Coronary artery (tissue), 2 donors: ENCODE measurements around the gene ALOX5AP.

Experiments
- DNase-seq: peaks from one replicate; pipeline ENCODE4 v3.0.0-alpha.2; 2017; ENCODE audit warnings: low spot score
- H3K27ac ChIP-seq, 2 donors: fragments of 200-600 bp; sonication (generic); one replicate each; pipeline ENCODE4 v1.5.1; 2016 to 2019
- H3K4me3 ChIP-seq: fragments of 200-600 bp; sonication (generic); 2 replicates; pipeline ENCODE4 v1.5.1; 2016; ENCODE audit warnings: mild to moderate bottlenecking, moderate library complexity
- CTCF ChIP-seq: fragments of 200-600 bp; sonication (generic); IDR thresholded peaks from one replicate; pipeline ENCODE4 v1.5.1; 2019; ENCODE audit warnings: antibody characterized with exemption

ALOX5AP gene

DNA sequence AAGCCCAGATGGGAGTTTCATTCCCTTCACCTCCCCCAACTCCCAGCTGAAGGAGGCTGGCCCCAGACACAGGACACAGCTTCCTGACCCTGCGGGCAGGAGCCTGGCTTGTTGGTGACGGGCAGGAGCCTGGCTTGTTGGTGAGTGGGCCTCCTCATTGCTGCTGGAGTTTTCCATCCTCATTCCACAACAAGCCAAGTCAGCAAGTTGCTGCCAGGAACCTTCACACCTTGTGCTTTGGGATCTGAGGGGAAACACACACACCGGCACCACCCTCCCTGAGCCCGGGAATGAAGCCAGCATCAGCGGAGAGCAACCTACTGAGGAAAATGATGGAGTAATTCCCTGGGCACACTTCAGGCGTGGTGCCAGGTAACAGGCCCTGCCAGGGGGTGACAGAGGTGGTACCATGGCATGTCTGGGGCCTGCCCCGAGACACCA is 74.9 kb downstream of the ALOX5AP start:
- H3K4me3 ChIP-seq, result no peak overlapping the region
- no peak for DNase-seq
- no peak overlapping the region for H3K27ac ChIP-seq
- TF ChIP-seq CTCF, result no peak

GRCh38 chr13:30810801-30811200 is 75.5 kb downstream of the ALOX5AP start:
- H3K4me3 ChIP-seq, result no peak overlapping the region
- no peak for DNase-seq
- TF ChIP-seq CTCF, result no peak
- no peak overlapping the region for H3K27ac ChIP-seq
